OCI-LY1 (cell line): ENCODE data around the gene KDM3A.
A peak's percentile ranks its signal among the peaks of the same experiment; 100 is the strongest.

ENCODE experiments used
- EZH2 ChIP-seq: fragments of 200-600 bp; sonication (generic), shearing (Covaris generic); IDR thresholded peaks from 2 replicates; pipeline ENCODE4 v1.8.0; 2017; ENCODE audit warnings: borderline replicate concordance, mixed run types, mild to moderate bottlenecking, antibody characterized with exemption, low read length, moderate library complexity, mixed read lengths
- TF ChIP-seq, protein P1 (sequence below): fragments of 200-600 bp; sonication (generic), shearing (Covaris generic); IDR thresholded peaks from 2 replicates; pipeline ENCODE4 v1.5.1; 2017; ENCODE audit warnings: mild to moderate bottlenecking, antibody characterized with exemption, low read length, moderate library complexity, mixed read lengths

DNA sequence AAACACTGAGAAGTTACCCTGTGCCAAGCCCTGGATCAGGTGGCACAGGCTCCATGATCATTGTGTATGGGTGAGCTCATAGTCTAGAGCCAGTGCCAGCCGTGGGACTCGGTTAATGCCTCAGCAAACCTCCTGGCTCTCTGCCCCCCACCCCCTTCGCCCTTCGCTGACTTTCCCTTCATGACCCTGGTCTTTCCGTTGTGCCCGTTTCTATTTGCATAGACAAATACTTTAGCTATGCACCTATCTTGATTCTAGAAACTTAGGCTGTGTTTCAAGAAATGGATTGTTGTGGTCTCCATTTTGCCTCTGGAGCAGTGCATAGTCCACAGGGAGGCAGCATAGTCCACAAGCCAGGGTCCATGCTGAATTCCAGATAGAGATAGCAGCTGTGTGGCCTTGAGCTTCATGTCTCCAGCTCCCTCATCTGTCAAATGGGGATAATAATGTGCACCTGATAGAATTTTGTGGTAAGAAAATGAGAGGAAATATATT lies 44.8 kb upstream of the KDM3A start:
- TF ChIP-seq, protein P1, sequence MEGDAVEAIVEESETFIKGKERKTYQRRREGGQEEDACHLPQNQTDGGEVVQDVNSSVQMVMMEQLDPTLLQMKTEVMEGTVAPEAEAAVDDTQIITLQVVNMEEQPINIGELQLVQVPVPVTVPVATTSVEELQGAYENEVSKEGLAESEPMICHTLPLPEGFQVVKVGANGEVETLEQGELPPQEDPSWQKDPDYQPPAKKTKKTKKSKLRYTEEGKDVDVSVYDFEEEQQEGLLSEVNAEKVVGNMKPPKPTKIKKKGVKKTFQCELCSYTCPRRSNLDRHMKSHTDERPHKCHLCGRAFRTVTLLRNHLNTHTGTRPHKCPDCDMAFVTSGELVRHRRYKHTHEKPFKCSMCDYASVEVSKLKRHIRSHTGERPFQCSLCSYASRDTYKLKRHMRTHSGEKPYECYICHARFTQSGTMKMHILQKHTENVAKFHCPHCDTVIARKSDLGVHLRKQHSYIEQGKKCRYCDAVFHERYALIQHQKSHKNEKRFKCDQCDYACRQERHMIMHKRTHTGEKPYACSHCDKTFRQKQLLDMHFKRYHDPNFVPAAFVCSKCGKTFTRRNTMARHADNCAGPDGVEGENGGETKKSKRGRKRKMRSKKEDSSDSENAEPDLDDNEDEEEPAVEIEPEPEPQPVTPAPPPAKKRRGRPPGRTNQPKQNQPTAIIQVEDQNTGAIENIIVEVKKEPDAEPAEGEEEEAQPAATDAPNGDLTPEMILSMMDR, result peak; percentile 33; the same call in 1 of the 2 replicates
- no peak for TF ChIP-seq EZH2
